Thymus (tissue), 11 donors: ENCODE measurements around the gene KIF20B. TPM values are rescaled to one million over a fixed set of nuclear protein-coding genes. Genes with fewer than 3 reads are reported as not detected.
A peak's percentile ranks its signal among the peaks of the same experiment; 100 is the strongest.

ENCODE experiments used
- DNase-seq, 9 donors: peaks; one replicate each; pipeline ENCODE4 v3.0.0-alpha.2; 2013; ENCODE audit warnings: low spot score in 9 of 9, low read depth in 6 of 9, missing footprints in 1 of 9
- H3K27ac ChIP-seq, 2 donors: one replicate each; pipeline ENCODE4 v1.5.1; 2013; ENCODE audit warnings: control low read depth in 1 of 2, low read depth in 1 of 2, low read length in 1 of 2, mild to moderate bottlenecking in 1 of 2, moderate library complexity in 1 of 2
- H3K27me3 ChIP-seq, 2 donors: one replicate each; pipeline ENCODE4 v1.5.1; 2013; ENCODE audit warnings: low read length in 1 of 2; ENCODE audit not compliant: control insufficient read depth in 2 of 2, insufficient read depth in 1 of 2
- H3K36me3 ChIP-seq, 2 donors: one replicate each; pipeline ENCODE4 v1.5.1; 2013; ENCODE audit warnings: low read length in 1 of 2, mild to moderate bottlenecking in 1 of 2, moderate library complexity in 1 of 2; ENCODE audit not compliant: control insufficient read depth in 2 of 2, insufficient read depth in 2 of 2
- H3K4me1 ChIP-seq, 2 donors: one replicate each; pipeline ENCODE4 v1.5.1; 2013; ENCODE audit warnings: low read length in 2 of 2; ENCODE audit not compliant: control insufficient read depth in 2 of 2, insufficient read depth in 2 of 2
- H3K4me3 ChIP-seq, 2 donors: one replicate each; pipeline ENCODE4 v1.5.1; 2013; ENCODE audit warnings: low read length in 2 of 2, control low read depth in 1 of 2, mild to moderate bottlenecking in 1 of 2
- H3K9me3 ChIP-seq, 2 donors: one replicate each; pipeline ENCODE4 v1.5.1; 2013; ENCODE audit warnings: low read length in 1 of 2, mild to moderate bottlenecking in 1 of 2; ENCODE audit not compliant: control insufficient read depth in 2 of 2, insufficient read depth in 1 of 2
- whole genome bisulfite sequencing: extraction: QIAGEN DNeasy Blood & Tissue Kit; methylation state at CpG from one replicate; pipeline ENCODE4 v1.1.7; 2013; 5-methylcytosine and 5-hydroxymethylcytosine counted together
- polyA plus RNA-seq: library from polyadenylated mRNA; stranded (reverse); fragments of 200-250 nt; gene quantifications from one replicate; pipeline ENCODE4 v1.2.3, GENCODE V29; 2013
- total RNA-seq: library from RNA; stranded (reverse); fragments of 120-200 nt; gene quantifications from one replicate; pipeline ENCODE4 v1.2.4, GENCODE V29; 2013
- donor health status: healthy.

Gene KIF20B
- total and polyA plus RNA-seq, 2 donors = 4.4 to 21.6 TPM

DNA sequence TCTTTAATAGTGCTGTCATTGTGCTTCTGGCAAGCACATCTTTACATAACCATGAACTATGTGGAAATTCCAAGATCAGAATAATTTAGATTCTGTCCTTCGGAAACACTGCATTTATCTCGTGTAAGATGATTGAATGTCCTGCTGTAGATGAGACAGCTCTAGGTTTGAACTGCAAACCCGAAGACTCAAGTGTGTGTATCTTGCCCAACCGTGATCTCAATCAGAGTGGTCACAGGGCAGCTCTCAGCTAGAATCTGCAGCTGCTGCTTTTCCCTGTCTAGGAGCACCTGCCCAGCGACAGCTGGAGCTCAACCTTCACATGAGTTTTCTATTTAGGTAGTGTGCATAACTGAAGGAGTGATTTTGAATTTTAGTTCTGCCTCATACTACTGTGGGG is 17.5 kb upstream of the KIF20B start:
- DNase-seq = no peak
- 82% methylated on average over 5 of the region's 5 CpGs for WGBS
- Histone ChIP-seq H3K4me3 (no peak overlapping the region), H3K36me3 (no peaks in the 10 kb centered on the region), H3K9me3 (no peaks in the 10 kb centered on the region), H3K27ac (no peak overlapping the region), H3K4me1 (no peaks in the 10 kb centered on the region), H3K27me3 (no peaks in the 10 kb centered on the region)

DNA sequence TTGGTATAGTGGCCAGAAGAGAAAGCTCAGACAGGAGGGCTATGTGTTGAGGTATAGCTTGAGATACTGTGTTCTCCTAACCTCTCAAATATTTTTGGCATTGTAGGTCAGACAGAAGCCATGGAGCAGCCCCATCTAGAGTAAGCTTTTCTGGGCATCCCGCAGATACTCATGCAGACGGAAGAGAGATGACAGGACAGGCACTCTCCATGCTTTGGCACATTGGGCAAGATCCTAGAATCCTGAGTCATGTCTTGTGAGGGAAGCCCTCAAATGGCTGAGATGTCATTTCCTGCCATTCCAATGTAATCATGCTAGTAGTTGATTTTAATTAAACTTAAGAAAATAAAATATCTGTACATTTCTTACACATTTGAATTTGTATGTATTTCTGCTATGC is 16.8 kb upstream of the KIF20B start:
- Histone ChIP-seq H3K36me3 (no peaks in the 10 kb centered on the region), H3K4me1 (no peaks in the 10 kb centered on the region), H3K9me3 (no peaks in the 10 kb centered on the region), H3K4me3 (no peak overlapping the region), H3K27me3 (no peaks in the 10 kb centered on the region), H3K27ac (no peak overlapping the region)
- no peak for DNase-seq
- WGBS = 96% methylated on average over 2 of the region's 2 CpGs

DNA sequence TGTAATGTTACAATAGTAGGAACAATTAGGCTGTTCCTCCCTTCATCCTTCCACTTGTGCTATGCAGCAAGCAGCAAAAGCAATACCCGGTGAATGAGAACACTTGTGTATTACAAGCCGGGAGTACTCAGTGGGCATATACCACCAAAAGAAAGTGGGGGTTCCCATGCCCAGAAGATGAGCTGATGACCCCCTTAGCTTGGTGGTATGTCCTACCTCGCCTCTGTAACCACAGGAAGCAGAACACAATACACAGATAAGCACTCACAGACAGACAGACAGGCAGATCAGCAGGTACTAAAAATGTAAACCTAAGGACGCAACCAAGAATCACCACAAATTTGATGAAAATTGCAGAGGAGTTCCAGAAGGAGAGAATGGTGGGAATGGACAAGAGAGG is 15.5 kb upstream of the KIF20B start:
- WGBS = 15% methylated on average over 4 of the region's 4 CpGs
- no peak overlapping the region for H3K4me3 ChIP-seq
- H3K36me3 ChIP-seq = no peaks in the 10 kb centered on the region
- no peak overlapping the region for H3K27ac ChIP-seq
- peak in 2 of 9 donors; percentile 48 to 64 for DNase-seq
- no peaks in the 10 kb centered on the region for H3K27me3 ChIP-seq
- H3K4me1 ChIP-seq = no peaks in the 10 kb centered on the region
- H3K9me3 ChIP-seq = no peaks in the 10 kb centered on the region

DNA sequence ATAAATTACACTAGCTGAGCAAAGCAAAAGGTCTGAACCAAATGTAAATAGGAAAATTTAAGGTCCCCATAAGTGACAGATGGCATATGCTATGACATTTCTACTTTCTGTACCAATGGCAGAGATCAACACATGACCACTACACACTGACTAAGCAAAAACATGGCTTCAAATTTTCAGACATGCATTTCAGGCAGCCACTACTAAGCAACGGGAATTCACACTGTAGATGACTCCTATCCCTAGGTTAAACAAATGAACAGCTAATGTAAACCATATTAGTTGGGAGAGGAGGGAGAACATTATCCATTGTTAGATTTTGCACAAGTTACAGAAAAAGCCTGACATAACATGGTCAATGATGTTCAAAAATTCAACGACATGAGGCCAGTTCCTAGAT is 11.4 kb upstream of the KIF20B start:
- Histone ChIP-seq H3K27ac (no peak overlapping the region), H3K36me3 (no peaks in the 10 kb centered on the region), H3K4me1 (no peaks in the 10 kb centered on the region), H3K9me3 (no peaks in the 10 kb centered on the region), H3K4me3 (no peak overlapping the region), H3K27me3 (no peaks in the 10 kb centered on the region)
- 82% methylated on average over 2 of the region's 2 CpGs for WGBS
- DNase-seq = no peak

DNA sequence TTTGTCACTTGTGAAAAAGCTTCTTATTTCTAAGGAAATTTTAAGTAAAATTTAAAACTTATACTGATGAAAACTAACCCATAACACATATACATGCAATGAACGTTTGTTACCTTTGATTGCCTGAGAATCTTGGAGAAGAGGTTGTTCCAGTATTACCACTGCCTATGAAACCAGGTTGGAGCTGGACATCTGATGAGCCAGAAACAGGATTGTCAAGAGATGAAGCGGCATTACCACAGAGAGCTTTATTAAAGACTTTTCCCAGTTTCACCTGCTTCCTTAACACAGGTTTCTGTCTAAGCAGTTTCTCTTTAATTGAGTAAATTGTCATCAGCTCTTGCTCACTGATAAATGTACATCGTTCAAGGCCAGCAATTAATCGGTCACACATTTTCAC is 9.0 kb upstream of the KIF20B start:
- WGBS = 96% methylated on average over 4 of the region's 4 CpGs
- H3K4me1 ChIP-seq = no peaks in the 10 kb centered on the region
- H3K4me3 ChIP-seq = no peak overlapping the region
- no peaks in the 10 kb centered on the region for H3K9me3 ChIP-seq
- H3K27ac ChIP-seq = no peak overlapping the region
- H3K27me3 ChIP-seq = no peaks in the 10 kb centered on the region
- DNase-seq = no peak
- H3K36me3 ChIP-seq = no peaks in the 10 kb centered on the region

DNA sequence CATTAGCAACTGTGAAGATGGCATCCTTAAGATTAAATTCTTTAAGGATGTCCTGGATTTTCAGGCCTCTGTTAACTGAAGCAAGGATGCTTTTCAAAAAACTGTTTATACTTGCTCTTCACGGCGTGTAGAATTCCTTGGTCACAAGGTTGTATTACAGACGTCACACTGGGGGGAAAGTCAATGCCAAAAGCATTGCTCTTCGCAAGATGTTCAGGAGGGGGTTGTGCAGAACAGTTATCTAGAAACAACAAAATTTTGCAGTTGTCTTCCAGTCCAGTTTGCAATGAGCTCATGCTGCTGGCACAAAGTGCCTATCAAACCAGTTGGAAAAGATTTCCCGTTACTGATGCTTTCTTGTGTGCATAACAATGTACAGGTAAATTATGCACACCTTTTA is 8.2 kb upstream of the KIF20B start:
- WGBS = 96% methylated on average over 5 of the region's 5 CpGs
- H3K36me3 ChIP-seq = no peaks in the 10 kb centered on the region
- DNase-seq = no peak
- no peaks in the 10 kb centered on the region for H3K9me3 ChIP-seq
- H3K4me3 ChIP-seq = no peak overlapping the region
- no peak overlapping the region for H3K27ac ChIP-seq
- H3K4me1 ChIP-seq = no peaks in the 10 kb centered on the region
- H3K27me3 ChIP-seq = no peaks in the 10 kb centered on the region

DNA sequence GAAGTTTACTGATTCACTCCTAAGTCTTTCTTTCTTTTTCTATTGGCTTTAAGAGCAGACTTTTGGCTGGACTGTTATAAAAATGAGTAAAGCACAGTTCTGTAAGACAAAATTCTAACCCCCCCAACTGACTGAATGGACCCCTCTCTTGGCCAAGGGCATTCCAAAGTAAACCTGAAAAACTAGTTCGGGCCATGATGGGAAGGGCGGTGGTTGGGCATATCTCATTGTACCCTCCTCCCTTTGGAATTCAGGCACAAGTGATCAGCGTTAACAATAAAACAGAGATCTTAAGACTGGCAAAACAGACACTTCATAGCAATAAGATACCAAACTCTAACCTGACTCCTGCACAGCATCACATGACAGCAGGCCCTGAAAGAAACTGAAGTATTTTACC is 6.1 kb upstream of the KIF20B start:
- Histone ChIP-seq H3K27ac (no peak overlapping the region), H3K4me1 (no peaks in the 10 kb centered on the region), H3K4me3 (no peak overlapping the region), H3K9me3 (no peaks in the 10 kb centered on the region), H3K27me3 (no peaks in the 10 kb centered on the region), H3K36me3 (no peaks in the 10 kb centered on the region)
- DNase-seq = no peak
- 98% methylated on average over 3 of the region's 3 CpGs for WGBS

DNA sequence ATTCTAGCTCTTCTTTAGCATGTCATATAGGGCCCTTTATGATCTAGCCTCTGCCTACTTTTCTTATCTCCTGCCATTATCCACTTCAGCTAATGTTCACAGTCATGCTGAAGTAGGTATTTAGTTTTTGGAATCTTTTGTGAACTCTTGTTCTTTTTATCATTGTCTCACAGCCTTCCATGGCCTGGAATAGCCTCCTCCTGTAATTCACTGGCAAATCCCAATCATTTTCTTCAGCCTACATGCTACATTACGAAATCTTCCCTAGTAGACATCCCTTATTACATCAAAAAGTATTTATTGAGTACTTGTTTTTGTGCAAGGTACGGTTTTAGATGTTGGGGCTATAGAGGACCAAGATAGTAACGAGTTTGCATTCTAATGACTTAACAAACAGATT is 3.4 kb upstream of the KIF20B start:
- 95% methylated on average over 3 of the region's 3 CpGs for WGBS
- no peak overlapping the region for H3K4me3 ChIP-seq

DNA sequence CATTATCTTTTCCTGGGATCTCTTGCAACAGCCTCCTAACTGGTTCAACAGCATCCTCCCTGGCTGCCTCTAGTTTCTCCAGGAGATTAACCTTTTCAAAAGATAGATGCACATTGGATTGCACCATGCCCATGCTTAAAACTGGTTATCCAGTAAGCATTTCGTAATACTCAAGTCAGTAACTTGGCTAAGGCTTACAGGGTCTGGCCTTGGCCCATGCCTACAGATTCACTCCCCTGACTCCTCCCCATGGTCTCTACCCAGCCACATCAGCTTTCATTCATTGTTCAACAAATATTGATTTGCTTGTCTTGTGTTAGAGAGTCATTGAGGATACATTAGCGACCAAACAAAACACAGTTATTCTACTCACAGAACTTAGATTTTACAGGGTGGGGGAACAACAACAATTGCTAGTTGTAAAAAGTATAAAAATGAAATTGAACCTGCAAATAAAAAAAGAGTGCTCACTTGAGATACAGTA is 1.8 kb upstream of the KIF20B start:
- no peaks in the 10 kb centered on the region for H3K27me3 ChIP-seq
- DNase-seq = no peak
- 99% methylated on average over 2 of the region's 2 CpGs for WGBS
- peaks cover 2 to 11% of the 10 kb centered on the region in 2 donors for H3K4me1 ChIP-seq
- H3K9me3 ChIP-seq = no peaks in the 10 kb centered on the region
- no peaks in the 10 kb centered on the region for H3K36me3 ChIP-seq
- no peak overlapping the region for H3K27ac ChIP-seq
- H3K4me3 ChIP-seq = no peak overlapping the region

More for the DNA sequence above, 3.4 kb upstream of the KIF20B start:
- Histone ChIP-seq H3K27ac (no peak overlapping the region), H3K9me3 (no peaks in the 10 kb centered on the region), H3K27me3 (no peaks in the 10 kb centered on the region), H3K4me1 (peaks cover 2 to 4% of the 10 kb centered on the region in 2 donors), H3K36me3 (no peaks in the 10 kb centered on the region)
- DNase-seq = no peak

DNA sequence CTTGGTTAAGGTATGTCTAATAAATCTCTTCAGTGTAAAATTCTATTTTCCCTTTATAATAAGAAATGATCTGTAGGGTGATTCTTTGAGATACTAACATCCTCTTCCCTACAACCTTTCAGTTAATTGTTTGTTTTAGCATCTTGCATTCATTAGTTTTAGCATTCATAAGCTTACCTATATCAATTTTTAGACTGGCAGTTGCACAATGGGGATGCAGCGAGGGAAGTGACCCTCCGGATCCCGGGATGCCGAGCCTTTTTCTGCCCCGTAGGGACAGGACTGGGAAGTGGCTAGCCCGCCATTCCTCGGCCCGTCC is 508 bp upstream of the KIF20B start:
- DNase-seq = no peak
- H3K27ac ChIP-seq = peak overlapping the region; percentile 80 to 84
- no peaks in the 10 kb centered on the region for H3K27me3 ChIP-seq
- under 1% methylated on average over 8 of the region's 8 CpGs for WGBS
- H3K4me3 ChIP-seq = peak overlapping the region; percentile 63 to 80
- no peaks in the 10 kb centered on the region for H3K9me3 ChIP-seq
- H3K4me1 ChIP-seq = peaks cover 2 to 11% of the 10 kb centered on the region in 2 donors
- no peaks in the 10 kb centered on the region for H3K36me3 ChIP-seq
